HEK293T (cell line): ENCODE measurements around the gene SRF.

ENCODE experiments used
- CTCF ChIA-PET: fragments of 350-600 bp; formaldehyde crosslinking; extraction: SDS; loops from one replicate; lab custom pipeline; 2021; ENCODE audit warnings: antibody characterized with exemption, inconsistent platforms; lab: Yijun Ruan, JAX
- POLR2A ChIA-PET: fragments of 350-600 bp; formaldehyde crosslinking; extraction: SDS; loops from one replicate; lab custom pipeline; 2020; ENCODE audit warnings: antibody characterized with exemption, inconsistent platforms; lab: Yijun Ruan, JAX
- DNase-seq: peaks from one replicate; pipeline ENCODE4 v3.0.0; 2012; ENCODE audit warnings: mixed read lengths; ENCODE audit errors: extremely low spot score
- ARNT ChIP-seq: fragments of 450-650 bp; IDR thresholded peaks from 2 replicates; pipeline ENCODE4 v1.6.1; 2017; ENCODE audit warnings: mild to moderate bottlenecking
- BHLHE40 ChIP-seq: fragments of 450-650 bp; IDR thresholded peaks from 2 replicates; pipeline ENCODE4 v1.6.1; 2016; ENCODE audit warnings: mild to moderate bottlenecking, moderate library complexity, borderline replicate concordance
- CTBP1 ChIP-seq: fragments of 450-650 bp; IDR thresholded peaks from 2 replicates; pipeline ENCODE4 v1.6.1; 2016; ENCODE audit warnings: borderline replicate concordance
- ELF4 ChIP-seq: fragments of 450-650 bp; IDR thresholded peaks from 2 replicates; pipeline ENCODE4 v1.6.1; 2017; ENCODE audit warnings: antibody characterized with exemption
- FOXA1 ChIP-seq: fragments of 450-650 bp; IDR thresholded peaks from 2 replicates; pipeline ENCODE4 v1.6.1; 2016; ENCODE audit warnings: mild to moderate bottlenecking
- FOXK2 ChIP-seq: fragments of 450-650 bp; IDR thresholded peaks from 2 replicates; pipeline ENCODE4 v1.6.1; 2016; ENCODE audit warnings: mild to moderate bottlenecking
- FOXM1 ChIP-seq: fragments of 450-650 bp; IDR thresholded peaks from 2 replicates; pipeline ENCODE4 v1.6.1; 2017; ENCODE audit warnings: mild to moderate bottlenecking, borderline replicate concordance
- HDGF ChIP-seq: fragments of 450-650 bp; IDR thresholded peaks from 2 replicates; pipeline ENCODE4 v1.6.1; 2017; ENCODE audit warnings: antibody characterized with exemption, borderline replicate concordance
- L3MBTL2 ChIP-seq: fragments of 450-650 bp; conservative IDR thresholded peaks from 2 replicates; pipeline ENCODE4 v1.6.1; 2016; ENCODE audit warnings: mild to moderate bottlenecking
- LEF1 ChIP-seq: fragments of 450-650 bp; IDR thresholded peaks from 2 replicates; pipeline ENCODE4 v1.6.1; 2017; ENCODE audit warnings: mild to moderate bottlenecking, borderline replicate concordance
- NFRKB ChIP-seq: fragments of 450-650 bp; IDR thresholded peaks from 2 replicates; pipeline ENCODE4 v1.6.1; 2016; ENCODE audit warnings: mild to moderate bottlenecking, moderate library complexity
- PKNOX1 ChIP-seq: fragments of 450-650 bp; IDR thresholded peaks from 2 replicates; pipeline ENCODE4 v1.6.1; 2016
- SP1 ChIP-seq: fragments of 450-650 bp; IDR thresholded peaks from 2 replicates; pipeline ENCODE4 v1.6.1; 2017
- SUZ12 ChIP-seq: fragments of 450-650 bp; IDR thresholded peaks from 2 replicates; pipeline ENCODE4 v1.6.1; 2016; ENCODE audit warnings: mild to moderate bottlenecking
- TARDBP ChIP-seq: fragments of 450-650 bp; IDR thresholded peaks from 2 replicates; pipeline ENCODE4 v1.6.1; 2016
- ZNF384 ChIP-seq: fragments of 450-650 bp; IDR thresholded peaks from 2 replicates; pipeline ENCODE4 v1.6.1; 2016

Gene SRF

GRCh38 chr6:43217351-43217750, 46.3 kb downstream of the SRF start:
- POLR2A ChIA-PET = interaction anchor here (1.7 kb wide), 1 partner anchor 17 kb away, joined by 4 read pairs; no protein-coding TSS in a partner anchor
- TF ChIP-seq FOXM1 = no peak
- no peak for TF ChIP-seq BHLHE40
- TF ChIP-seq SUZ12 = no peak
- no peak for TF ChIP-seq HDGF
- CTCF ChIA-PET = interaction anchor here (0.8 kb wide), 1 partner anchor 13 kb away, joined by 3 read pairs; no protein-coding TSS in a partner anchor
- no peak for DNase-seq

GRCh38 chr6:43219119-43219518, 48.0 kb downstream of the SRF start:
- TF ChIP-seq PKNOX1 = no peak
- no peak for TF ChIP-seq SUZ12
- TF ChIP-seq FOXK2 = no peak
- no peak for TF ChIP-seq ARNT
- TF ChIP-seq ZNF384 = no peak
- no peak for TF ChIP-seq LEF1
- TF ChIP-seq FOXM1 = no peak
- ChIA-PET CTCF (interaction anchor here (0.5 kb wide), 1 partner anchor 52 kb away, joined by 4 read pairs; no protein-coding TSS in a partner anchor), POLR2A (no interaction called here)
- no peak for DNase-seq

- CTCF ChIA-PET = no interaction called here
- POLR2A ChIA-PET = interaction anchor here (0.7 to 2.4 kb wide), 3 partner anchors 10 to 27 kb away, joined by 3 to 11 read pairs (median 7); partner anchors contain the start of gene DNPH1
Measured at GRCh38 chr6:43219814-43220213, 48.7 kb downstream of the SRF start.

GRCh38 chr6:43220439-43220951, 49.4 kb downstream of the SRF start:
- TF ChIP-seq FOXK2 (no peak), ARNT (no peak), FOXA1 (no peak), ZNF384 (no peak), L3MBTL2 (no peak)
- POLR2A ChIA-PET = interaction anchor here (0.6 to 2.4 kb wide), 5 partner anchors 9 to 26 kb away, joined by 3 to 11 read pairs (median 3); partner anchors contain the start of gene DNPH1
- CTCF ChIA-PET = no interaction called here
- no peak for DNase-seq

More at GRCh38 chr6:43219814-43220213, 48.7 kb downstream of the SRF start:
- no peak for TF ChIP-seq TARDBP
- TF ChIP-seq CTBP1 = no peak
- TF ChIP-seq SP1 = no peak
- DNase-seq = no peak

- TF ChIP-seq FOXK2 = no peak
- TF ChIP-seq FOXA1 = no peak
- no peak for TF ChIP-seq TARDBP
- TF ChIP-seq ZNF384 = no peak
- no peak for TF ChIP-seq CTBP1
- TF ChIP-seq NFRKB = no peak
- TF ChIP-seq PKNOX1 = no peak
- no peak for TF ChIP-seq HDGF
- TF ChIP-seq FOXM1 = no peak
- TF ChIP-seq SP1 = no peak
- TF ChIP-seq LEF1 = no peak
- no peak for TF ChIP-seq ELF4
- no peak for TF ChIP-seq SUZ12
- no peak for TF ChIP-seq ARNT
- no peak for TF ChIP-seq L3MBTL2
- no peak for TF ChIP-seq BHLHE40
- POLR2A ChIA-PET = interaction anchor here (0.6 to 2.4 kb wide), 5 partner anchors 8 to 30 kb away, joined by 3 to 11 read pairs (median 4); partner anchors contain the start of gene DNPH1
- no peak for DNase-seq
- CTCF ChIA-PET = no interaction called here
Measured at GRCh38 chr6:43221046-43221972, 50.2 kb downstream of the SRF start.

GRCh38 chr6:43222418-43223059, 51.5 kb downstream of the SRF start:
- TF ChIP-seq ZNF384 (no peak), TARDBP (no peak), FOXK2 (no peak), HDGF (no peak), LEF1 (no peak), SUZ12 (no peak), CTBP1 (no peak), SP1 (no peak), FOXM1 (no peak), FOXA1 (no peak), NFRKB (no peak), ARNT (no peak), L3MBTL2 (no peak), ELF4 (no peak), PKNOX1 (no peak)
- CTCF ChIA-PET = no interaction called here
- POLR2A ChIA-PET = interaction anchor here (0.7 to 1.4 kb wide), 4 partner anchors 14 to 31 kb away, joined by 3 to 4 read pairs (median 3); no protein-coding TSS in a partner anchor
- no peak for DNase-seq
